T-helper 1 cell treated with Interleukin-12 subunit alpha and Interleukin-12 subunit beta and Interleukin-4 antibody, amounts not matched to agents 30 μg/mL and 1 μg/mL, for 36 hours (primary cell): ENCODE measurements around the gene GAGE12G.
"Not testable (repeated sequence)": the region's sequence is repeated elsewhere in the genome, so short reads cannot be mapped to it uniquely, and the experiment has no call there.

Source experiments
- H3K27ac Mint-ChIP-seq: one replicate; pipeline ENCODE4 v1.8.0; 2021; ENCODE audit warnings: mild to moderate bottlenecking, mixed read lengths
- H3K27me3 Mint-ChIP-seq: one replicate; pipeline ENCODE4 v1.8.0; 2021; ENCODE audit warnings: low read depth, mixed read lengths
- H3K36me3 Mint-ChIP-seq: one replicate; pipeline ENCODE4 v1.8.0; 2021; ENCODE audit warnings: low read depth, mixed read lengths
- H3K4me1 Mint-ChIP-seq: one replicate; pipeline ENCODE4 v1.8.0; 2021; ENCODE audit warnings: low read depth, mixed read lengths
- H3K4me3 Mint-ChIP-seq: one replicate; pipeline ENCODE4 v1.8.0; 2021; ENCODE audit warnings: mild to moderate bottlenecking, moderate library complexity, mixed read lengths
- H3K9me3 Mint-ChIP-seq: one replicate; pipeline ENCODE4 v1.8.0; 2021; ENCODE audit warnings: mixed read lengths

GAGE12G gene

GRCh38 chrX:49570100-49570499 lies at the start of gene GAGE12G:
Gene GAGE12G (plus strand): TSS chrX:49570400. CDS start chrX:49571555, 1,155 bp downstream.
- H3K27ac Mint-ChIP-seq, H3K4me3 Mint-ChIP-seq, H3K4me1 Mint-ChIP-seq, H3K9me3 Mint-ChIP-seq, H3K36me3 Mint-ChIP-seq, H3K27me3 Mint-ChIP-seq: not testable (repeated sequence)

- not testable (repeated sequence) for H3K9me3 Mint-ChIP-seq, H3K36me3 Mint-ChIP-seq, H3K27ac Mint-ChIP-seq, H3K4me3 Mint-ChIP-seq, H3K27me3 Mint-ChIP-seq, H3K4me1 Mint-ChIP-seq
Observed at GRCh38 chrX:49531877-49532276, 38.3 kb upstream of the GAGE12G start, which contains the start of gene GAGE12C. Gene GAGE12C (plus strand): TSS chrX:49532177. CDS start chrX:49533332, 1,155 bp downstream.

- H3K4me1 Mint-ChIP-seq, H3K27me3 Mint-ChIP-seq, H3K36me3 Mint-ChIP-seq, H3K27ac Mint-ChIP-seq, H3K4me3 Mint-ChIP-seq, H3K9me3 Mint-ChIP-seq: not testable (repeated sequence)
Observed at GRCh38 chrX:49541433-49541832, 28.8 kb upstream of the GAGE12G start, which contains the start of gene GAGE12D. Gene GAGE12D (plus strand): TSS chrX:49541733. CDS start chrX:49542888, 1,155 bp downstream.

GRCh38 chrX:49550989-49551388 lies 19.2 kb upstream of the GAGE12G start, which contains the start of gene GAGE12E:
Gene GAGE12E (plus strand): TSS chrX:49551289. CDS start chrX:49552444, 1,155 bp downstream.
- H3K36me3 Mint-ChIP-seq, H3K27ac Mint-ChIP-seq, H3K27me3 Mint-ChIP-seq, H3K4me3 Mint-ChIP-seq, H3K9me3 Mint-ChIP-seq, H3K4me1 Mint-ChIP-seq: not testable (repeated sequence)

GRCh38 chrX:49560542-49560941 lies 9.7 kb upstream of the GAGE12G start, which contains the start of gene GAGE12F:
Gene GAGE12F (plus strand): TSS chrX:49560842. CDS start chrX:49561997, 1,155 bp downstream.
- H3K36me3 Mint-ChIP-seq, H3K4me1 Mint-ChIP-seq, H3K27ac Mint-ChIP-seq, H3K27me3 Mint-ChIP-seq, H3K9me3 Mint-ChIP-seq, H3K4me3 Mint-ChIP-seq: not testable (repeated sequence)

- H3K4me1 Mint-ChIP-seq, H3K27me3 Mint-ChIP-seq, H3K4me3 Mint-ChIP-seq, H3K36me3 Mint-ChIP-seq, H3K9me3 Mint-ChIP-seq, H3K27ac Mint-ChIP-seq: not testable (repeated sequence)
Observed at GRCh38 chrX:49568728-49569127, 1.5 kb upstream of the GAGE12G start.

GRCh38 chrX:49569152-49569551 lies 1.0 kb upstream of the GAGE12G start:
- H3K4me3 Mint-ChIP-seq, H3K4me1 Mint-ChIP-seq, H3K27me3 Mint-ChIP-seq, H3K27ac Mint-ChIP-seq, H3K36me3 Mint-ChIP-seq, H3K9me3 Mint-ChIP-seq: not testable (repeated sequence)

GRCh38 chrX:49579649-49580048 lies 9.4 kb downstream of the GAGE12G start, which contains the start of gene GAGE12H:
Gene GAGE12H (plus strand): TSS chrX:49579949. CDS start chrX:49581104, 1,155 bp downstream.
- not testable (repeated sequence) for H3K27me3 Mint-ChIP-seq, H3K36me3 Mint-ChIP-seq, H3K4me1 Mint-ChIP-seq, H3K27ac Mint-ChIP-seq, H3K9me3 Mint-ChIP-seq, H3K4me3 Mint-ChIP-seq

- not testable (repeated sequence) for H3K36me3 Mint-ChIP-seq, H3K27ac Mint-ChIP-seq, H3K9me3 Mint-ChIP-seq, H3K4me1 Mint-ChIP-seq, H3K4me3 Mint-ChIP-seq, H3K27me3 Mint-ChIP-seq
Observed at GRCh38 chrX:49589196-49589595, 19.0 kb downstream of the GAGE12G start, which contains the start of gene GAGE2A. Gene GAGE2A (plus strand): TSS chrX:49589496. CDS start chrX:49590651, 1,155 bp downstream.

GRCh38 chrX:49589769-49590478 lies 19.7 kb downstream of the GAGE12G start:
- not testable (repeated sequence) for H3K27ac Mint-ChIP-seq, H3K4me1 Mint-ChIP-seq, H3K9me3 Mint-ChIP-seq, H3K36me3 Mint-ChIP-seq, H3K4me3 Mint-ChIP-seq, H3K27me3 Mint-ChIP-seq

GRCh38 chrX:49590488-49590887 lies 20.3 kb downstream of the GAGE12G start:
- not testable (repeated sequence) for H3K4me1 Mint-ChIP-seq, H3K27me3 Mint-ChIP-seq, H3K9me3 Mint-ChIP-seq, H3K27ac Mint-ChIP-seq, H3K4me3 Mint-ChIP-seq, H3K36me3 Mint-ChIP-seq

- not testable (repeated sequence) for H3K9me3 Mint-ChIP-seq, H3K27ac Mint-ChIP-seq, H3K36me3 Mint-ChIP-seq, H3K4me1 Mint-ChIP-seq, H3K27me3 Mint-ChIP-seq, H3K4me3 Mint-ChIP-seq
Observed at GRCh38 chrX:49598720-49599119, 28.5 kb downstream of the GAGE12G start, which contains the start of gene GAGE1. Gene GAGE1 (plus strand): TSS chrX:49599020. CDS start chrX:49600175, 1,155 bp downstream.

GRCh38 chrX:49610718-49611310 lies 40.6 kb downstream of the GAGE12G start:
- H3K27me3 Mint-ChIP-seq: peaks cover 4% of the 10 kb centered on the region
- no peaks in the 10 kb centered on the region for H3K9me3 Mint-ChIP-seq
- no peaks in the 10 kb centered on the region for H3K4me1 Mint-ChIP-seq
- no peaks in the 10 kb centered on the region for H3K36me3 Mint-ChIP-seq
- H3K27ac Mint-ChIP-seq: no peak overlapping the region
- no peak overlapping the region for H3K4me3 Mint-ChIP-seq

GRCh38 chrX:49618574-49618973 lies 48.4 kb downstream of the GAGE12G start:
- no peak overlapping the region for H3K27ac Mint-ChIP-seq
- no peak overlapping the region for H3K4me3 Mint-ChIP-seq
- H3K4me1 Mint-ChIP-seq: no peaks in the 10 kb centered on the region
- H3K36me3 Mint-ChIP-seq: no peaks in the 10 kb centered on the region
- no peaks in the 10 kb centered on the region for H3K27me3 Mint-ChIP-seq
- H3K9me3 Mint-ChIP-seq: peaks cover 5% of the 10 kb centered on the region
